ENCODE results near the gene CCDC110.

DNA sequence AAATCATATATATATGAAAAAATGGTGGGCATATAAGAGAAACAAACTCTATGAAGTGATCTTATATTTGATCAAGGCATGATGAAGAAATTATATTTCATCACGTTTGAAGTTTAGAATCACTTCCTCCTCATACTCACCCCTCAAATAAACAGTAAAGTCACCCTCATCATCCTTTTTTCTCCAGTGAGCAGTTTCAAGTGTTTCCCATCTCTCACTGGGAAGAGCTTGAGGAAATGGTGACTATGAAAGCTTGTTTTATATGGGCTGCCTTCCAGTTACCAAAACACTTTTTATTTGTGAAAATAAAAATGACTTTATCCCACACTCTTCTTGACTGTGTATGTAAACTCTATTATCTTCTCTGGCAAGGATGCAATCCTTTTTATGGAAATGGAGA is 47.0 kb upstream of the CCDC110 start:
- TF ChIP-seq, protein P1, sequence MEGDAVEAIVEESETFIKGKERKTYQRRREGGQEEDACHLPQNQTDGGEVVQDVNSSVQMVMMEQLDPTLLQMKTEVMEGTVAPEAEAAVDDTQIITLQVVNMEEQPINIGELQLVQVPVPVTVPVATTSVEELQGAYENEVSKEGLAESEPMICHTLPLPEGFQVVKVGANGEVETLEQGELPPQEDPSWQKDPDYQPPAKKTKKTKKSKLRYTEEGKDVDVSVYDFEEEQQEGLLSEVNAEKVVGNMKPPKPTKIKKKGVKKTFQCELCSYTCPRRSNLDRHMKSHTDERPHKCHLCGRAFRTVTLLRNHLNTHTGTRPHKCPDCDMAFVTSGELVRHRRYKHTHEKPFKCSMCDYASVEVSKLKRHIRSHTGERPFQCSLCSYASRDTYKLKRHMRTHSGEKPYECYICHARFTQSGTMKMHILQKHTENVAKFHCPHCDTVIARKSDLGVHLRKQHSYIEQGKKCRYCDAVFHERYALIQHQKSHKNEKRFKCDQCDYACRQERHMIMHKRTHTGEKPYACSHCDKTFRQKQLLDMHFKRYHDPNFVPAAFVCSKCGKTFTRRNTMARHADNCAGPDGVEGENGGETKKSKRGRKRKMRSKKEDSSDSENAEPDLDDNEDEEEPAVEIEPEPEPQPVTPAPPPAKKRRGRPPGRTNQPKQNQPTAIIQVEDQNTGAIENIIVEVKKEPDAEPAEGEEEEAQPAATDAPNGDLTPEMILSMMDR (IDR thresholded peaks at IDR 0.05; ENCODE audit: extremely low read depth in 1 of 2, insufficient read depth in 1 of 2, low read depth in 1 of 2, low read length in 2 of 2) = no peak
- TF ChIP-seq POLR2A (IDR thresholded peaks at IDR 0.05; ENCODE audit: low read depth, low read length) = no peak

Measured in endothelial cell of umbilical vein (primary cell).